CD4-positive, alpha-beta T cell (primary cell): ENCODE data around the gene UMPS. TPM values are rescaled to one million over a fixed set of nuclear protein-coding genes. Genes with fewer than 3 reads are reported as not detected.

Source experiments
- ATAC-seq: fragments of 200-7000 bp; cut with Tn5 transposase; one replicate; pipeline ENCODE4 v1.10.0; 2022; ENCODE audit warnings: mild to moderate bottlenecking; ENCODE audit not compliant: poor library complexity
- CTCF ChIA-PET: fragments of 350-600 bp; sonication (Branson Sonifier 250); formaldehyde crosslinking; loops from one replicate; lab custom pipeline; 2021; ENCODE audit warnings: antibody characterized with exemption, inconsistent platforms; lab: Charles Lee
- POLR2A ChIA-PET: fragments of 350-600 bp; sonication (Branson Sonifier 250); formaldehyde crosslinking; loops from one replicate; lab custom pipeline; 2021; ENCODE audit warnings: antibody characterized with exemption, inconsistent platforms; lab: Charles Lee
- DNase-seq, 14 experiments: peaks; one replicate each; pipeline ENCODE4 v3.0.0-alpha.2; 2013 to 2020; ENCODE audit warnings: mixed read lengths in 2 of 14
- H3K27ac ChIP-seq, 2 donors: one replicate each; pipeline versions ENCODE4 v1.5.1 to v1.7.0; 2013; ENCODE audit warnings: low read length in 2 of 2, low read depth in 1 of 2, mild to moderate bottlenecking in 1 of 2
- H3K27me3 ChIP-seq, 2 experiments: 1 replicate in 1 of 2; 2 replicates in 1 of 2; pipeline versions ENCODE4 v1.6.1 to v1.7.0; 2013; ENCODE audit warnings: low read length in 2 of 2, control low read depth in 1 of 2, mild to moderate bottlenecking in 1 of 2, moderate library complexity in 1 of 2; ENCODE audit not compliant: insufficient read depth in 2 of 2, control insufficient read depth in 1 of 2
- H3K36me3 ChIP-seq: one replicate; pipeline ENCODE4 v1.6.1; 2013; ENCODE audit warnings: low read length, control low read depth; ENCODE audit not compliant: insufficient read depth
- H3K4me1 ChIP-seq: one replicate; pipeline ENCODE4 v1.6.1; 2013; ENCODE audit warnings: low read length, control low read depth; ENCODE audit not compliant: insufficient read depth
- H3K4me3 ChIP-seq: one replicate; pipeline ENCODE4 v1.5.1; 2013; ENCODE audit warnings: mild to moderate bottlenecking, low read length, moderate library complexity
- H3K9me3 ChIP-seq, 2 experiments: 1 replicate in 1 of 2; 2 replicates in 1 of 2; pipeline versions ENCODE4 v1.6.1 to v1.7.0; 2013; ENCODE audit warnings: low read length in 2 of 2, mild to moderate bottlenecking in 2 of 2, control low read depth in 1 of 2, moderate library complexity in 1 of 2; ENCODE audit not compliant: control insufficient read depth in 1 of 2, insufficient read depth in 1 of 2
- H3K27ac Mint-ChIP-seq: one replicate; pipeline ENCODE4 v1.8.0; 2020; ENCODE audit warnings: mixed read lengths
- H3K27me3 Mint-ChIP-seq: one replicate; pipeline ENCODE4 v1.8.0; 2021; ENCODE audit warnings: mixed read lengths
- H3K36me3 Mint-ChIP-seq: one replicate; pipeline ENCODE4 v1.8.0; 2021; ENCODE audit warnings: low read depth, mixed read lengths
- H3K4me1 Mint-ChIP-seq: one replicate; pipeline ENCODE4 v1.8.0; 2021; ENCODE audit warnings: low read depth, mixed read lengths
- H3K4me3 Mint-ChIP-seq: one replicate; pipeline ENCODE4 v1.8.0; 2020; ENCODE audit warnings: mild to moderate bottlenecking, mixed read lengths
- H3K9me3 Mint-ChIP-seq: one replicate; pipeline ENCODE4 v1.8.0; 2020; ENCODE audit warnings: mixed read lengths
- CTCF ChIP-seq: fragments of 200-600 bp; IDR thresholded peaks from one replicate; pipeline ENCODE4 v1.8.0; 2022; ENCODE audit warnings: antibody characterized with exemption, mild to moderate bottlenecking
- intact Hi-C, 2 experiments: fragments of 100-400 bp; cut with DNase I in 1 of 2; cut with micrococcal nuclease in 1 of 2; formaldehyde crosslinking; loops; one replicate each; pipeline versions ENCODE4 v1.15.1 to v1.9.0; 2023 to 2025; cut with DNase I, micrococcal nuclease
- microRNA-seq: library from miRNA; unstranded; fragments of <30 nt; microRNA quantifications from one replicate; pipeline ENCODE4 v1.2.0, GENCODE V29; 2021; ENCODE audit warnings: borderline microRNAs expressed, borderline replicate concordance
- total RNA-seq, 174 experiments: library from RNA in 2 of 174; stranded (reverse) in 2 of 174; gene quantifications; one replicate each; pipeline ENCODE4 v1.2.3 and lab custom pipeline; 2021 to 2026

Gene UMPS
- total RNA-seq, 2 experiments from 2014 or later = 19.5 to 19.7 TPM

GRCh38 chr3:124793054-124793739 lies 62.9 kb downstream of the UMPS start:
- POLR2A ChIA-PET = no interaction called here
- Mint-ChIP-seq H3K36me3 (no peaks in the 10 kb centered on the region), H3K9me3 (no peaks in the 10 kb centered on the region), H3K4me3 (no peak overlapping the region), H3K4me1 (no peaks in the 10 kb centered on the region), H3K27me3 (no peaks in the 10 kb centered on the region), H3K27ac (no peak overlapping the region)
- Histone ChIP-seq H3K27me3 (no peaks in the 10 kb centered on the region), H3K36me3 (no peaks in the 10 kb centered on the region), H3K4me1 (no peaks in the 10 kb centered on the region), H3K9me3 (no peaks in the 10 kb centered on the region), H3K27ac (no peak overlapping the region), H3K4me3 (no peak overlapping the region)
- DNase-seq = no peak
- no peak for ATAC-seq
- no peak for TF ChIP-seq CTCF
- intact Hi-C loops = no loop called here
- CTCF ChIA-PET = no interaction called here

- ATAC-seq (no peak), DNase-seq (no peak)
- H3K27ac ChIP-seq = no peak overlapping the region
- ChIA-PET POLR2A (no interaction called here), CTCF (no interaction called here)
- H3K4me1 Mint-ChIP-seq = no peaks in the 10 kb centered on the region
- H3K36me3 ChIP-seq = no peaks in the 10 kb centered on the region
- no peak for TF ChIP-seq CTCF
- H3K9me3 Mint-ChIP-seq = no peaks in the 10 kb centered on the region
- H3K27me3 ChIP-seq = no peaks in the 10 kb centered on the region
- H3K4me3 ChIP-seq = no peak overlapping the region
- no peaks in the 10 kb centered on the region for H3K27me3 Mint-ChIP-seq
- H3K4me1 ChIP-seq = no peaks in the 10 kb centered on the region
- H3K27ac Mint-ChIP-seq = no peak overlapping the region
- intact Hi-C loops = no loop called here
- H3K4me3 Mint-ChIP-seq = no peak overlapping the region
- no peaks in the 10 kb centered on the region for H3K36me3 Mint-ChIP-seq
- no peaks in the 10 kb centered on the region for H3K9me3 ChIP-seq
Measured at GRCh38 chr3:124796477-124796876, 66.2 kb downstream of the UMPS start.

GRCh38 chr3:124797426-124797945 lies 67.2 kb downstream of the UMPS start:
- intact Hi-C loops = no loop called here
- Histone ChIP-seq H3K4me3 (no peak overlapping the region), H3K27me3 (no peaks in the 10 kb centered on the region), H3K4me1 (no peaks in the 10 kb centered on the region), H3K9me3 (no peaks in the 10 kb centered on the region), H3K27ac (no peak overlapping the region), H3K36me3 (no peaks in the 10 kb centered on the region)
- no peaks in the 10 kb centered on the region for H3K36me3 Mint-ChIP-seq
- H3K27me3 Mint-ChIP-seq = no peaks in the 10 kb centered on the region
- H3K27ac Mint-ChIP-seq = no peak overlapping the region
- ChIA-PET CTCF (interaction anchor here (0.6 kb wide), 1 partner anchor 798 kb away, joined by 3 read pairs; no protein-coding TSS in a partner anchor), POLR2A (no interaction called here)
- no peaks in the 10 kb centered on the region for H3K4me1 Mint-ChIP-seq
- no peak for DNase-seq
- no peaks in the 10 kb centered on the region for H3K9me3 Mint-ChIP-seq
- no peak for ATAC-seq
- TF ChIP-seq CTCF = no peak
- no peak overlapping the region for H3K4me3 Mint-ChIP-seq

Small RNA genes within 50 kb of the gene (microRNA-seq; reads per million reads assigned to microRNA genes)
- not detected for gene MIR544B

Other genes starting within 250 kb of the UMPS start
- gene ITGB5, start 156.9 kb downstream of the UMPS start, total RNA-seq = under 1 TPM; 0.47 to 0.85 TPM
- gene MUC13, start 204.3 kb downstream of the UMPS start, total RNA-seq = under 1 TPM in 1 of 2 experiments, not detected in 1; 0.47 TPM